Heart right ventricle (tissue), 16 donors: ENCODE measurements around the gene PRKCE. TPM values are rescaled to one million over a fixed set of nuclear protein-coding genes. Genes with fewer than 3 reads are reported as not detected.

Source experiments
- ATAC-seq, 8 donors: fragments of 200-7000 bp; cut with Tn5 transposase; one replicate each; pipeline ENCODE4 v1.9.1; 2020; ENCODE audit warnings: mild to moderate bottlenecking in 8 of 8, moderate library complexity in 8 of 8, moderate number of reproducible peaks in 1 of 8
- DNase-seq, 2 donors: peaks; one replicate each; pipeline ENCODE4 v3.0.0-alpha.2; 2020
- H3K27ac ChIP-seq, 10 donors: fragments of 200-600 bp; sonication (generic) in 2 of 10; one replicate each; pipeline versions ENCODE4 v1.5.0 to v1.8.0; 2020 to 2022; ENCODE audit warnings: mild to moderate bottlenecking in 3 of 10
- H3K27me3 ChIP-seq, 7 donors: fragments of 200-600 bp; one replicate each; pipeline ENCODE4 v1.8.0; 2021 to 2022; ENCODE audit warnings: mild to moderate bottlenecking in 2 of 7
- H3K36me3 ChIP-seq, 9 donors: fragments of 200-600 bp; sonication (generic) in 1 of 9; one replicate each; pipeline versions ENCODE4 v1.5.0 to v1.8.0; 2020 to 2022; ENCODE audit warnings: mild to moderate bottlenecking in 2 of 9
- H3K4me1 ChIP-seq, 9 donors: fragments of 200-600 bp; sonication (generic) in 1 of 9; one replicate each; pipeline versions ENCODE4 v1.5.0 to v1.8.0; 2020 to 2022; ENCODE audit warnings: mild to moderate bottlenecking in 4 of 9
- H3K4me3 ChIP-seq, 10 donors: fragments of 200-600 bp; sonication (generic) in 2 of 10; one replicate each; pipeline versions ENCODE4 v1.5.0 to v1.8.0; 2020 to 2022; ENCODE audit warnings: mild to moderate bottlenecking in 7 of 10, moderate library complexity in 2 of 10
- H3K9me3 ChIP-seq, 11 donors: fragments of 200-600 bp in 10 of 11; sonication (generic) in 2 of 11; one replicate each; pipeline versions ENCODE4 v1.5.0 to v1.8.0; 2013 to 2022; ENCODE audit warnings: mild to moderate bottlenecking in 2 of 11, control low read depth in 1 of 11, moderate library complexity in 1 of 11
- CTCF ChIP-seq, 9 donors: fragments of 200-600 bp; sonication (generic) in 2 of 9; IDR thresholded peaks; one replicate each; pipeline versions ENCODE4 v1.5.0 to v1.8.0; 2021 to 2022; ENCODE audit warnings: antibody characterized with exemption in 9 of 9, mild to moderate bottlenecking in 5 of 9, moderate library complexity in 1 of 9
- WGBS, 2 donors: extraction: QIAGEN DNeasy Blood & Tissue Kit; methylation state at CpG; one replicate each; pipeline ENCODE4 v1.1.7; 2013; ENCODE audit warnings: inconsistent platforms in 1 of 2; 5-methylcytosine and 5-hydroxymethylcytosine counted together
- intact Hi-C, 10 donors: fragments of 100-400 bp; cut with DNase I; formaldehyde crosslinking; loops; one replicate each; pipeline versions ENCODE4 v1.11.1 to v1.14.2; 2022
- polyA plus RNA-seq, 2 donors: library from polyadenylated mRNA; stranded (reverse); fragments of 200-250 nt; gene quantifications; one replicate each; pipeline ENCODE4 v1.2.3, GENCODE V29; 2013
- total RNA-seq, 10 donors: library from RNA; stranded (reverse); fragmentation: NEBNext Ultra II Directional in 3 of 10; extraction: Animal tissue kit (Norgen Biotek cat#: 25700) in 3 of 10; gene quantifications; one replicate each; pipeline versions ENCODE4 v1.2.1 to v1.2.4, GENCODE V29; 2021 to 2023
- donor health status: Arrhythmogenic right ventricular cardiomyopathy.
- donor health status: ischemic (EF 13 %, LVEDD 7.1; RV severe dilation, severe dysfunction).
- donor health status: healthy with polysubstance abuse.
- donor health status: DM: no; HTN: yes; CAD: no.
- donor health status: DM: no; HTN: no; CAD: no.
- donor health status: ischemic (EF 25% LVEDD 6.9; RV normal size, moderate dysfunction).
- donor health status: ischemic (EF 25% LVEDD 5.7; RV mildly dilated, moderate dysfunction).
- donor health status: healthy.
- donor health status: DM: yes; HTN: yes; CAD: no.
- donor health status: Ischemic cardiomyopathy.
- donor health status: ischemic (EF 35%, LVEDD 5.7; RV mildly dilated, moderate dysfunction).
- donor health status: nonischemic (EF 11% LVEDD 7.7; RV severe dilation, severe dysfunction).
- donor health status: DM: yes; HTN: yes; CAD: no.
- donor health status: PGD.
- donor health status: ischemic (EF 29% LVEDD 5.4; RV normal size, mild dysfunction).
- donor health status: nonischemic (EF 23%, LVEDD 6.1; RV moderate dilation, normal function).

The PRKCE gene
- total and polyA plus RNA-seq, 12 donors: 3.7 to 22.7 (median 16.7) TPM

DNA sequence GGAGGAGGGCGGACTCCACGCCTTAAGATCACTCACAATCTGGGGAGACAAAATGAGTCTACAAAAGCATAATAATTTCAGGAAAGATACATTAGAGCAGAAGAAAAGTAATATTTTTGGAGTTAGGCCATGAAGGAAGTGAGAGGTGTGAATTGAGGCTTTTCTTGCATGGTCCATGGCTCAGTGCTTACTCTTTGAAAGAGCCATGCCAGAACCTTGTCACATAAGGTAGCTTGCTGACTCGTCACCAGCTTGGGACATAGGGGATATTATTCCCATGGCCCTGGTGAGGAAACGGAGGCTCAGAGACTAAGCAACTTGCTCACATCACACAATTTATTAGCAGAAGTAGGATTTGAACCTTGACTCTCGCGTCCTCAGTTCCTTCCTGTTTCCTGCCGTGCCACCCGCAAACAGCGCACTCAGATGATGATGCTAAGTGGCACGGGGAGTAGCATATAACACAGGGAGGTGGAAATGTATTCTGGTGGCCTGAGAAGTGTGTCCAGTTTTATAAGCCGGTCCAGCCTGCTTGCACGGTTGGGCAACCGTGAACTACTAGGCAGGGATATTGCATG, 333.5 kb downstream of the PRKCE start:
- H3K4me3 ChIP-seq: no peak overlapping the region
- DNase-seq: no peak
- peaks cover 0 to 31% (median 0%) of the 10 kb centered on the region in 9 donors for H3K4me1 ChIP-seq
- ATAC-seq: no peak
- intact Hi-C loops: loop anchor here in 2 of 10 donors (10.0 kb wide), 2 partner anchors 910 to 1610 kb away; no protein-coding TSS in a partner anchor
- H3K9me3 ChIP-seq: no peaks in the 10 kb centered on the region
- no peak overlapping the region for H3K27ac ChIP-seq
- no peaks in the 10 kb centered on the region for H3K27me3 ChIP-seq
- H3K36me3 ChIP-seq: peaks cover 0 to 64% (median under 1%) of the 10 kb centered on the region in 9 donors
- no peak for TF ChIP-seq CTCF (IDR thresholded peaks at IDR 0.05)
- WGBS, 2 donors: 77 to 90% methylated on average over 13 of the region's 13 CpGs

DNA sequence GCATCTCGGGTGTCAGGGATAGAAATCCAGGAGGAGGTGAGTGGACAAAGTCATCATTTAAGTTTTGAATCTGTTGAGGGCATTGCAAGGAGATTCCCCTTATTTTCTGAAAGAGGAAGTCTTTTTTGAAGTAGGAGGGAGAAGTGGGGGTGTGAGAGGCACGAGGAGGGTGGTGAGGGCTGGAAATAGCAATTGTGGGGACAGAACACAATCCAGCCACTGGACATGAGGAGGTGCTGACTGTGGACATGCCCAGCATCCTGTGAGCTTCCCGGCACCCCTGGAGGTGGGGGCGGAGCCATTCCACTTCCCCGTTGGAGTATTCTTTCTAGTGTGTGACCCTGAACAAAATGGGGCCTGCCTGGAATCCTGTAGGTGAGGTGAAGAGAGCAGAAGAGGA, 335.0 kb downstream of the PRKCE start:
- no peaks in the 10 kb centered on the region for H3K9me3 ChIP-seq
- H3K27ac ChIP-seq: peak overlapping the region in 1 of 10 donors; percentile 44
- peak in 6 of 8 donors; percentile 30 to 60 (median 37) for ATAC-seq

GRCh38 chr2:45987856-45988255, 336.4 kb downstream of the PRKCE start:
- no peak for DNase-seq
- ATAC-seq: no peak
- no peak for TF ChIP-seq CTCF (IDR thresholded peaks at IDR 0.05)

More for the DNA sequence above, 335.0 kb downstream of the PRKCE start:
- Histone ChIP-seq H3K4me1 (peaks cover 0 to 31% (median 0%) of the 10 kb centered on the region in 9 donors), H3K4me3 (no peak overlapping the region), H3K27me3 (no peaks in the 10 kb centered on the region), H3K36me3 (peaks cover 0 to 54% (median 7%) of the 10 kb centered on the region in 9 donors)
- DNase-seq: peak in 1 of 2 donors; percentile 15
- WGBS, 2 donors: 57 to 58% methylated on average over 5 of the region's 5 CpGs
- TF ChIP-seq CTCF (IDR thresholded peaks at IDR 0.05): no peak
- intact Hi-C loops: loop anchor here in 2 of 10 donors (10.0 kb wide), 2 partner anchors 908 to 1612 kb away; no protein-coding TSS in a partner anchor

DNA sequence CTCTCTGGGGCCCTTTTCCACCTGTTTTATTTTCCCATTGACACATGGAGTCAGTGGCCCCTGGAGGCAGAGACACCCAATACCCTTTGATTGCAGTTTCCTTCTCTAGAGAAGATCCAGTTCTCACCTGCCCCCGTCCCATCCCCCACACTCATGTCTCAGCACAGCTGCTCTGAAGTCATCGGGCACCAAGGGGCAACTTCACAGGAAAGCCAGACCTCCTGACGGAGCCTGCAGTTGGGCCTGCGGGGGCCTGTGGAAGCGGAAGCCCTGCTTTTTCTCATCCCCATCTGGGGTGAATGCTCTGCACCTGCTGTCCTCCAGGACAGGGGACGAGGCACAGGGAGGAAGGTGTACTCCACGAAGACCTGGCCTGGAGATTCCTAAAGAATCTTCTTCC, 337.4 kb downstream of the PRKCE start:
- DNase-seq (no peak), ATAC-seq (no peak)
- H3K9me3 ChIP-seq: no peaks in the 10 kb centered on the region
- WGBS, 2 donors: 92 to 95% methylated on average over 7 of the region's 7 CpGs
- peaks cover 0 to 36% (median 7%) of the 10 kb centered on the region in 9 donors for H3K36me3 ChIP-seq
- TF ChIP-seq CTCF (IDR thresholded peaks at IDR 0.05): no peak
- H3K27me3 ChIP-seq: no peaks in the 10 kb centered on the region
- intact Hi-C loops: loop anchor here in 2 of 10 donors (10.0 kb wide), 2 partner anchors 906 to 1614 kb away; no protein-coding TSS in a partner anchor
- H3K27ac ChIP-seq: no peak overlapping the region
- H3K4me3 ChIP-seq: no peak overlapping the region
- peaks cover 2 to 51% (median 20%) of the 10 kb centered on the region in 9 donors for H3K4me1 ChIP-seq

More at GRCh38 chr2:45987856-45988255, 336.4 kb downstream of the PRKCE start:
- Histone ChIP-seq H3K4me1 (peaks cover 2 to 42% (median 11%) of the 10 kb centered on the region in 9 donors), H3K4me3 (no peak overlapping the region), H3K27ac (no peak overlapping the region), H3K27me3 (no peaks in the 10 kb centered on the region), H3K9me3 (no peaks in the 10 kb centered on the region), H3K36me3 (peaks cover 0 to 41% (median 7%) of the 10 kb centered on the region in 9 donors)
- intact Hi-C loops: loop anchor here in 2 of 10 donors (10.0 kb wide), 2 partner anchors 907 to 1613 kb away; no protein-coding TSS in a partner anchor
- 86 to 98% methylated on average over 2 of the region's 2 CpGs for WGBS, 2 donors
